ENCODE data around the gene ZNF3.

DNA sequence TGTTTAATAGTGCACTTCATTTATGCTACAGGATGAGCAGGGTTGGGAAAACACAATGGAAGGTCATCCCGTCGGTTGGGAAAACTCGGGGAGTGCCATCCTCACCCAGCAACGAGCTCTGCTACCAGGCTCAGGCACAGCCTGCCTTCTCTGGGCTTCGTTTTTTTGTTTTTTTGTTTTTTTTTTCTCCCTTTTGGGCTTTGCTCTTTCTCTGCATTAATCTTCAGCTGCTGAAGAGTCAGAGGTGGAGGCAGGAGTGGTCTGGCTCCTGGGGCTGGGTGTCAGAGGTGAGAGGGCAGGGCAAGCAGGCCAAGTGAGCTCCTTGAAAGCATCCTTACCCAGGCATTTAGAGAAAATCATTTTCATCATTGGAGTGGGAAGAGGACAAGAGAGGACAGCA, 11.5 kb downstream of the ZNF3 start:
- TF ChIP-seq ZNF274 (IDR thresholded peaks at IDR 0.05; ENCODE audit: low read depth, low read length): no peak
- TF ChIP-seq YY1 (IDR thresholded peaks at IDR 0.05; ENCODE audit: insufficient read depth, insufficient read length): no peak
- TF ChIP-seq SUZ12 (IDR thresholded peaks at IDR 0.05; ENCODE audit: extremely low read depth, insufficient read depth, insufficient read length): no peak

Measured in NT2/D1 (cell line).